Measurements from ENCODE around the gene ZFHX3.
"Not testable (repeated sequence)": the region's sequence is repeated elsewhere in the genome, so short reads cannot be mapped to it uniquely, and the experiment has no call there.

ZFHX3 gene

DNA sequence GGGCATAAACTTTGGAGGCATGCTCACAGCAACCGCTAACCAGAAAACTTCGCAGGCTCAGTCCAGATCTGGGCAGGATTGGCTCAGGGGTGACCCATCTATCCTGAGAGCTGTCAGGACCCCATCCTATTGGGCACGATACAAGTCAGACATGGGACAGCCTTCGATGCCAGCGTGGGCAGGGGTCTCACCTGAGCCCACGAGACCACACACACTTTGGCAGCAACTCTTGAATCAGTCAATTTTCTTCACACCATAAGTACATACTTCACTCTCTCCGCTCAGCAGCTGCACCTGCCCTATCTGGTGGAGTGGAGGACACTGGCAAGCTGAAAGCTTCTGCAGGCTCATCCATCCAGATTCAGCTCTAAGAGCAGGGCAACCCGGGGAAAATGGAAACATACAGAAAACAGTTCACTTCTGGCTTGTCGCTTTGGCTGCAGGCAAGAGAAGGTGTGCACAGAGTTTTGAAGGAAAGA, 48.3 kb downstream of the ZFHX3 start:
- no peaks in the 10 kb centered on the region for H3K36me3 ChIP-seq
- peaks cover 7% of the 10 kb centered on the region for H3K27me3 ChIP-seq
- peaks cover 20 to 28% of the 10 kb centered on the region in 2 experiments for H3K4me1 ChIP-seq (ENCODE audit: control insufficient read depth in 1 of 2, insufficient read depth in 1 of 2, low read depth in 1 of 2, low read length in 1 of 2)
- no peaks in the 10 kb centered on the region for H3K9me3 ChIP-seq
- TF ChIP-seq, protein P1, sequence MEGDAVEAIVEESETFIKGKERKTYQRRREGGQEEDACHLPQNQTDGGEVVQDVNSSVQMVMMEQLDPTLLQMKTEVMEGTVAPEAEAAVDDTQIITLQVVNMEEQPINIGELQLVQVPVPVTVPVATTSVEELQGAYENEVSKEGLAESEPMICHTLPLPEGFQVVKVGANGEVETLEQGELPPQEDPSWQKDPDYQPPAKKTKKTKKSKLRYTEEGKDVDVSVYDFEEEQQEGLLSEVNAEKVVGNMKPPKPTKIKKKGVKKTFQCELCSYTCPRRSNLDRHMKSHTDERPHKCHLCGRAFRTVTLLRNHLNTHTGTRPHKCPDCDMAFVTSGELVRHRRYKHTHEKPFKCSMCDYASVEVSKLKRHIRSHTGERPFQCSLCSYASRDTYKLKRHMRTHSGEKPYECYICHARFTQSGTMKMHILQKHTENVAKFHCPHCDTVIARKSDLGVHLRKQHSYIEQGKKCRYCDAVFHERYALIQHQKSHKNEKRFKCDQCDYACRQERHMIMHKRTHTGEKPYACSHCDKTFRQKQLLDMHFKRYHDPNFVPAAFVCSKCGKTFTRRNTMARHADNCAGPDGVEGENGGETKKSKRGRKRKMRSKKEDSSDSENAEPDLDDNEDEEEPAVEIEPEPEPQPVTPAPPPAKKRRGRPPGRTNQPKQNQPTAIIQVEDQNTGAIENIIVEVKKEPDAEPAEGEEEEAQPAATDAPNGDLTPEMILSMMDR (IDR thresholded peaks at IDR 0.05), result no peak
- H3K27ac ChIP-seq, result no peak overlapping the region
- no peak overlapping the region for H3K4me3 ChIP-seq (ENCODE audit: low read depth in 1 of 2, low read length in 1 of 2)

DNA sequence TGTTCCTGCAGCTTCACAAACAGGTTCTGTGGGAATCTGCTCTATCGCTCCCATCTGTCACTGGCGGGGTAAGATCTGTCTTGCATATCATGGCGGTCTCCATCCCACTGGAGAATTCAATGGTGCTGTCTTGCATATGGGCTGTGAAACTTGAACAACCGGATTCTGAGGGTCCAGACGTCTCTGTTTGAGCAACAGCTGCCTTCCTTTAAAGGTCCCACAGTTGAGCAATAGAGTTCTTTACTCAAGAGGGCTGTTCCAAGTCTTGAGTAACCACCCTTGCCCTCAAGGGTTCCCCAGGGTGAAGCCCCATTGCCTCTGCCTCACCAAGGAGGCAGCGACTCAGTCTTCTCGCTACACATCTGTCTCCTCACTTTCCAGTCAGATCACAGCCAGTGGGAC, 50.8 kb downstream of the ZFHX3 start:
- TF ChIP-seq, protein P1 (IDR thresholded peaks at IDR 0.05), result no peak
- Histone ChIP-seq H3K27me3 (peaks cover 7% of the 10 kb centered on the region), H3K9me3 (no peaks in the 10 kb centered on the region), H3K4me1 (ENCODE audit: control insufficient read depth in 1 of 2, insufficient read depth in 1 of 2, low read depth in 1 of 2, low read length in 1 of 2) (peaks cover 20 to 28% of the 10 kb centered on the region in 2 experiments), H3K36me3 (no peaks in the 10 kb centered on the region), H3K4me3 (ENCODE audit: low read depth in 1 of 2, low read length in 1 of 2) (no peak overlapping the region), H3K27ac (no peak overlapping the region)

DNA sequence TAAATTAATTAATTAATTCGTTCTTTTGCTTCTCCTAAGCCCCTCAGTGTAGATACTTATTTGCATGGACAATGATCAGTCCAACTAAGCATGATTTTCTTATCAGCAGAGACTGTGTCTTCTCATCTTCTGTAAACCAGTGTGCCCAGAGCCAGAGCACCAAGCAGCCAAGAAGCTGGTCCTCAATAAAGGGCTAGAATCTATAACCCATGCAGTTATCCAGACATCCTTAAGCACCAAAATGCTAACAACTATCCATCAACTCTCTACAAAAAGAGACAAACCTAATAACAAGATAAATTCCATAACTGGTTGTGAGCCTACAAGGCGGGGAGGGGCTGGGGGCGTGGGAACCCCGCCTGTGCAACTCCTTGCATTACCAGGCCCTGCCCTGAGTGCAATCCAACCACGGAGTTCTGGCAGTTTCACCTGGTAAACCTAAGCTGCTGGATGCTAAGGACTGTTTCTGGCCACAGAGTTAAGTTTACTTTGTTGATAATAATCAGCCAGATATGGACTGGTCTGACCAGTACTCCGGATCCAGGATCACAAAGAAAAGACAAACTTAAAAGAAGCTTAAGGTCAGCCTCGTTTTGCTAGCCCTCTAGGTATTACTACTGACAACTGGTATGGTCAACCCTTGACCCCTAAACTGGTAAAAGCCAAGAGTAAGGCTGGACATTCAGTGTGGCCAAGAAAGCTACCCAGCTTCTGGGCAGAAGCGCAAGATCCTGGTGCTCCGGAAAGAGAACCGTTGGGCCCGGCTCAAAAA, 51.5 kb downstream of the ZFHX3 start:
- peaks cover 20 to 28% of the 10 kb centered on the region in 2 experiments for H3K4me1 ChIP-seq (ENCODE audit: control insufficient read depth in 1 of 2, insufficient read depth in 1 of 2, low read depth in 1 of 2, low read length in 1 of 2)
- H3K27ac ChIP-seq, result no peak overlapping the region

DNA sequence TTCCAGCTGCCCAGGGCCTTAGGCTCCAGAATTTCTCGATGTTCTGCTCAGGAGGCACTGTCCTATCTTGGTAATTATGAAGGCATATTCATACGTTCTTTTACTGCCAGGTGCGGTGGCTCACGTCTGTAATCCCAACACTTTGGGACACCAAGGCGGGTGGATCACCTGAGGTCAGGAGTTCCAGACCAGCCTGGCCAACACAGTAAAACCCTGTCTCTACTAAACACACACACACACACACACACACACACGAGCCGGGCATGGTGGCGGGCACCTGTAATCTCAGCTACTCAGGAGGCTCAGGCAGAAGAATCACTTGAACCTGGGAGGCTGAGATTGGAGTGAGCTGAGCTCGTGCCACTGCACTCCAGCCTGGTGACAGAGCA, 52.1 kb downstream of the ZFHX3 start:
- H3K4me3 ChIP-seq (ENCODE audit: low read depth in 1 of 2, low read length in 1 of 2); H3K27ac ChIP-seq; H3K36me3 ChIP-seq; H3K9me3 ChIP-seq; H3K27me3 ChIP-seq: not testable (repeated sequence)
- peaks cover 20 to 28% of the 10 kb centered on the region in 2 experiments for H3K4me1 ChIP-seq (ENCODE audit: control insufficient read depth in 1 of 2, insufficient read depth in 1 of 2, low read depth in 1 of 2, low read length in 1 of 2)

More for the DNA sequence above, 51.5 kb downstream of the ZFHX3 start:
- TF ChIP-seq, protein P1 (IDR thresholded peaks at IDR 0.05), result no peak
- Histone ChIP-seq H3K9me3 (no peaks in the 10 kb centered on the region), H3K27me3 (peaks cover 7% of the 10 kb centered on the region), H3K4me3 (ENCODE audit: low read depth in 1 of 2, low read length in 1 of 2) (no peak overlapping the region), H3K36me3 (no peaks in the 10 kb centered on the region)

DNA sequence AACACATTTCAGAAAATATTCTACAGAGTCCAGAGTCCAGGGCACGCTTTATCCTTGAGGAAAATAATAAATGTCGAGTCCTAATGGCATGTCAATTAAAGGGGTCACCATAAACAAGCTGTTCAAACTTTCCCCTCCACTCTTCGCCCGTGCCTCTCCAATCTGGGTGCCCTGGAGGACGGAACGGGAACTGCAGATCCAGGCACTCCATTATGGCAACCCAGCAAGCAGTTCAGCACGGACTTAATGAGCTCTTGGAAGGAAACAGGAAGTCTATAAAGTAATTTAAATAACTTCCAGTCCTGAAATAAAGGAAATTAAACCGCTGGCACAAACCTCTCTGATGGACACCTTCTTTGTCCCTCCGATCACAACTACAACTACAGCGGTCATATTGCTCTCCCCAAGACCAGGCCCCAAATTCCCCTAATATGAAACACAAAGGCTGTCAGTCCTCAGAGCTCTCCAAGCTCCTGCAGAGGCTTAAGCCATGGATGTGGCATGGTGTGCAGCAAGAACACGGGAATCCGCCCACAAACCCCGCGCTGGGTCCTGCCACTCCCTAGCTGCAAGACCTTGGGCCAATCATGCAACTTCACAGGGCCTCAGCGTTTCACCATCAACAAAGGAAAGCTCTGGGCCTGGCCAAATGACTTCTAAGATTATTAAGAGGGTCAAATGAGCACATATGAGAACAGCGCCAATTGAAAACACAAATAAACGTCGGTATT, 52.6 kb downstream of the ZFHX3 start:
- no peaks in the 10 kb centered on the region for H3K36me3 ChIP-seq
- H3K27me3 ChIP-seq, result peaks cover 5% of the 10 kb centered on the region
- peaks cover 20 to 28% of the 10 kb centered on the region in 2 experiments for H3K4me1 ChIP-seq (ENCODE audit: control insufficient read depth in 1 of 2, insufficient read depth in 1 of 2, low read depth in 1 of 2, low read length in 1 of 2)
- no peak overlapping the region for H3K27ac ChIP-seq
- H3K4me3 ChIP-seq (ENCODE audit: low read depth in 1 of 2, low read length in 1 of 2), result no peak overlapping the region
- TF ChIP-seq, protein P1 (IDR thresholded peaks at IDR 0.05), result no peak
- no peaks in the 10 kb centered on the region for H3K9me3 ChIP-seq

DNA sequence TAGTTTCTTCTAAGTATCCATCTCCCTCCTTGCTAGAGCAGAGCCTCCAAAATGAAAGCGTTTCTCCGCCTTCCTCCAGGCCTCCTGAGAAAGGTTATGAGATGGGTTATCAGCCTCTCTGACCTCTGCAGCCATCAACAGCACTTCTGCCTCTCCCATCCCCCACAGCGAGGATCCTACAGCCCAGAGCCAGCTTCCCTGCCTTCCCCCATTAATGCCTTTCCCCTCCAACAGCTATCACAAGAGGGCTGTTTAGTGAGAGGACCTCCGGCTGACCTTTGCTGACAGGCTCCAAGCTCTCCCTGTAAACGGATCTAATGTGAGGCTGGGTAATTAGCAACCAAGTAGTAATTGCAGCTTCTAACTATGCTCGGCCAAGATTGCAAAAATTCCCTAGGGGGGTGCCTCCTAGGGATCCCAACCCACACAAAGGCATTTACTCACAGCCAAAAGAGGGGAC, 55.8 kb downstream of the ZFHX3 start:
- H3K36me3 ChIP-seq, result no peaks in the 10 kb centered on the region
- TF ChIP-seq, protein P1 (IDR thresholded peaks at IDR 0.05), result no peak
- H3K4me1 ChIP-seq (ENCODE audit: control insufficient read depth in 1 of 2, insufficient read depth in 1 of 2, low read depth in 1 of 2, low read length in 1 of 2), result peaks cover 16 to 24% of the 10 kb centered on the region in 2 experiments
- no peak overlapping the region for H3K27ac ChIP-seq
- no peak overlapping the region for H3K4me3 ChIP-seq (ENCODE audit: low read depth in 1 of 2, low read length in 1 of 2)
- H3K9me3 ChIP-seq, result no peaks in the 10 kb centered on the region
- H3K27me3 ChIP-seq, result peaks cover 12% of the 10 kb centered on the region
